HG02678 (cell line): Measurements from ENCODE around the gene SLF2.
"Not testable (repeated sequence)": the region's sequence is repeated elsewhere in the genome, so short reads cannot be mapped to it uniquely, and the experiment has no call there.

Source experiments
- ATAC-seq: cut with Tn5 transposase; IDR thresholded peaks from one replicate; pipeline ENCODE4 v1.9.1; 2021; ENCODE audit warnings: mild to moderate bottlenecking, moderate library complexity; ENCODE audit not compliant: unreplicated experiment

SLF2 gene

DNA sequence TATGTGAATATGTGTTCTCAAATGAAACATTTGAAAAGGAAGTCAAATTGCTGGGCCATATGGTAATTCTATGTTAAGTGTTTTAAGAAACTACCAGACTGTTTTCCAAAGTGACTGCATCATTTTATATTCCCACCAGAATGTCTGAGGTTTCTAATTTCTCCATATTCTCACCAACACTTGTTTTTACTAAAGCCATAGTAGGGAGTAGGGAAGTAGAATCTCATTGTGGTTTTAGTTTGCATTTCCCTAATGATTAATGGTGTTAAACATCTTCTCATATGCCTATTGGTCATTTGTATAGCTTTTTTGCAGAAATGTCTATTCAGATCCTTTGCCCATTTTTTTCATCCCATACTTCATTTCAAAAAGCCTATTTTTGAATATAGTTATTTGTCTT is 47.5 kb downstream of the SLF2 start:
- ATAC-seq: no peak

DNA sequence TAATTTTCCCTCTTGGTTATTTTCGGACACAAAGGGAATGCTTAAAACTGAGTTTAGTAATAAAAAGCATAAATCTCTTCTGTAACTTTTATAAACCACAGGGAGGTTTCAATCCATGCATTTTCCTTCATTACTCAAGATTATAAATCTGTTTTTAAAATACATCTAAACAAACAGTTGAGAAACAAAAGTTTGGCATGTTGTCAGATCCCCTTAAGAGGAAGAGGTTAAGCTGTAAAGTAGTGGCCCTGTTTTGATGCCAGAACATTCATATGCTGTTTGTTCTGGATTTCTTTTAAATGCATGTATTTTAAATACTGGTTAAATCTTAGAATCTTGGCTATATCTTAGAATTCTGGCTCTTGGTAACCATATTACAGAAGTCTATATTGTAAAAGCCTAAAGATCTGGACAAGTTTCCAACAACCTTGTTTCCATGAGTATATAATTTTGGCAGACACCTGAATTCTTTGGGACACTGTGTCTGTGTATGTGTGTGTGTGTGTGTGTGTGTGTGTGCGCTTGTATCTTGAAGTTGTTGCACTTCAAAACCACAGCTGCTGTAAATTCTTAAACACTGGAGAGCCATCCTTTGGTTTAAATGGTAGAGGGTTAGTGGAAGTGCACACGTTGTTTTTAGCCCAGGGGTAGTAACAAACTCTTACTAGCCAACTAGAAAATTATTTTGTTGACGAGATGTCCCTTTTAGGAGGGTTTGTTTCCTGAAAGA is 49.8 kb downstream of the SLF2 start:
- ATAC-seq: no peak

DNA sequence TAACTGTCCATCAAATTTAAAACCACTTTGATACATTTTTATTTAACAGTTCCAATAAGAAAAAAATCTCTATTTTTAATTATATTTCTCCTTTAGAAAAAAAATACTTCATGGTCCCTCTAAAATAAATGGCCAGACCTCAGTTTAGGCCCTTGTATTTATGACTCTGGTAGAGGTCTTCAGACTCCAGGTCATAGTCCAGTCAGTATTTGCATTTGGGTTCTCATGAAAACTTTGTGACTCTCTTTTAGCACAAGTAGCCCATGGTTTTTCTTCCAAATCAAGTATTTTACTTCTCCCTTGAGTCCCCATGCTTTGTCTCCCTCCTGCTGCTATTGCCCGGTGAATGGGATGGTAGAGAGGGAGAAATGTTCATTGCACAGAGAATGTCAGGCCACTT is 51.1 kb downstream of the SLF2 start:
- ATAC-seq: no peak

DNA sequence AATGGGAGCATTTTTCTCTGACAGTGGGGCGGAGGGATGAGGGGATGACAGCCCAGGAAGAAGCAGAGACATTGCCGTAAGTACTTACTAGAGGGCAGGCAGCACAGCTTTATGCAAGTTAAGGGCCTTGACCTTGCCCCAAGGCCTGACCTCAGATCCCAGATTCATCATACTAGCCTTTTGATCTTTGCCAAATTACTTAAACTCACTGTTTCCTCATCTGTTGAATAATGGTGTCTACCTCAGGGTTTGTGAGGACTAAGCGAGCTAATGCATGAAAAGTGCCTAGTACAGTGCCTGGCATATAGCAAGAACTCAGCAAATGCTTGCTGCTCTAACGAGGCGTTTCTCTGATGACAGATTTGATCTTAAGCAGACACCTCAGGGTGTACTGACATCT is 53.1 kb downstream of the SLF2 start:
- ATAC-seq: no peak

DNA sequence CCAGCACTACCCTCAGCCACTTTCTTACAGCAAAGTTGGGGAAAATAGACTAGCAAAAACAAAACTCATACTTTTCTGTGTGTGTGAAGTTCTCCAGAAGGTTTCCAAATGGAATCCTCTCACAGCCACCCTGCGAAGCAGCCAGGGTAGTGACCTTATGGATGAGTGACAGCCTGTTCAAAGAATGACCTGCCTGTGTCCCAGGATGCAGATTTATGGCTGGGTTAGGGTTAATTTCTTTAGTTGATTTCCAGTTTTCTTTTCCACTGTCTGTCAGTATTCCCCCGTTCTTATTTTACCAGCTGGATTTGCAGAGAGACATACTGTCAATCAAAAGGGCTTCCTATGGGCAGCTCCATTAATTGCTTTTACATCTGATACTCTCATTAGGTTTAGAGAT is 54.1 kb downstream of the SLF2 start:
- no peak for ATAC-seq

DNA sequence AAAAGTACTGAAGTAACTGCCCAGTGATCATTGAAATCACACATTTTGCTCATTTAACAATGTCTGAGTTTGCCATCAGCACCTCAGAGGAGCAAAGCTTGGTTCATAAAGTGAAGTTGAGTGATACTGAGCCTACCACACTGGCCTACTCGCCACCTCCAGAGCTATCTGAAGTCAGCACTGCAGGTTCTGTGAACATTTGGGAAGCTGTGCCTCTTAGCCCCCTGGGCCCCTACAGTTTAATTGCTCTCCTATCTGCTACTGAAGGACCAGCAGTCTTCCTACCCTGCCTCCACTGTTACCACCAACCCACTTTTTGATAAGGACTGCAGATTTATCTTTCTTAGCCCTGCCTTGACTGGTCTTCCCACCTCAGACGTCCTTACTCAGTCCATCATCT is 54.6 kb downstream of the SLF2 start:
- no peak for ATAC-seq

DNA sequence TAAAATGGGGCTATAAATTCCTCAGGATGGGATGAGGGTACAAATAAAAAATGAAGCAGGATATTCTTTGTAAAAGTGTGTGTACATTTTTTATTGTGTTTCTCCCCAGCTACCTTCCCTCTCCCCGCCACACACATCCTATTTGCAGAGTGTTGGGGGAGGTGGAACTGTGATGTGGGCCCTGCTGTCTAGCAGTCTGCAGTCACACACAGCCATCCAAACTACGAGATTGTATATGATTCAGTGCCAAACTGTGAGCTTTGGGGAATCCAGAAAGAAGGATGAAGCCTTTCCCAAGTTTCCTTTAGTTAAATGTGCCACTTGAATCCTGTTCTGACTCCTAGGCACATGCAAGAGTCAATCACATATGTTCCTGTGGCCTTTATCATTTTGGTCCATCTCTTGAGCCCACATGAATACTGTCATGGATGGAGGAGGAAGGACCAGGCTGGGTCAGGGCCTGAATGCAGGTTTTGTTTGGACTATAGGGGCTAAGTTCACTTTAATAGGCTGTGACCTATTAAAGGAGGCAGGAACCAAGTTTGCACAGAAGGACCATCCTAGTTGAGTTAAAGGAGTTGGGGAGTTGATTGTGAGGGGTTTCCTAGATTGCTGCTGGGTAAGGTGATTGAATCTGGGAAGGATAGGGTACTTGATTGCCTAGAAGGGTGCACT is 55.4 kb downstream of the SLF2 start:
- ATAC-seq: no peak

DNA sequence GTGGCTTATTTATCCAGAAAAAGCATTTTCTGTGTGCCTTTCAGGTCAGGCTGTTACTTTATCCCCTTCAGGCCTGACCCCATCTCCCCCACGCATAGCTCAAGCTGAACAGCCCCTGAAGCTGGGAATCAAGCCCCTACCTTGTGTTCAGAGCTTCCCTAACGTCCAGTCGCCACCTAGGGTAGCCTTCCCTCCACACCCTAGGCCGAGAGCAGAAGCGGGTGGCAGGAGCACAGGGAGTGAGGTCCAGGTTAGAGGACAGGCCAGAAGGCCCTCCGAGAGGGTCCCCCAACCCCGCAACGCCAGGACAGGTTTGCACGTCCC is 56.1 kb downstream of the SLF2 start:
- ATAC-seq: no peak

DNA sequence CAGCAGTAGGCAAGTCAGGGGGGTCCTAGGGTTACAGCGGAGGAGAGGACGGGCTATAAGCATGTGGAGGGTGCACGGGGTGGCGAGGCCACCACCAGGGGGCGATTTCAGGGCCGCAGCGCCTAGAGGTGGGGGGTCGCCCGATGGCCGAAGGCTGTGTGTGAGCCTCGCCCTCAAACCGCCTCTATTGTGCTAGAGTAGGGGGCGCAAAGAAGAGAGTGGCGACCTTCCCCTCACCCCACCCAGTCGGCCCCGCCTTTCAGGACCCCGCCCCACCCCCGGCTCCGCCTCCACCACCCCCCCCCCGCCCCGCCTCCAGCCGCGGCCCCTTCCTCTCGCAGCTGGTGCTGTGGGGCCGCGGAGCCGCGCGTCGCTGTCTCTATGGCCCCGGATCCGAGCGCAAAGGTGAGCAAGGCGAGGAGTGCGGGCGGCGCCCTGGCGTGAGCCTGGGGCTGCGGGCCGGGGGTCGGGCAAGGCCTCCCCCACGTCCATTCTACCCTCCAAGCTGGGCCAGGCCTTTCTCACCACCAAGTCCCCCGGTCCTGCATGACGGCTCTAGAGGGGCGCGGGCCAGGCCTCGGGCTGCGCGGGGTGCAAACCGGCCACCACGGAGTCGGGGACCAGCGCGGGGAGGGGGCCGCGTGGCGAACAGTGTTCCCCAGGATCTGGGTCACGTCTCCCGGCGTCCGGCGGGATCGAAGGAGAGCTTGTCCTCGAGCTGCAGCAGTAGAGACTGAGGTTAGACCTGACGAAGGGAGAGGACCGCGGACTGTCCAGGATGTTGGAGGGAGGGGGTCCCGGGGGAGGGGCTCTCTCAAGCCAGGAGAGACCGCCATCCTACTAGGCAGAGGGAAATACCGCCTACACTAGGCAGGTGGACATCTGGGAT is 56.7 kb downstream of the SLF2 start, which contains the start of gene SEMA4G:
TSS of gene SEMA4G (plus strand) at position 318 of the 889 bp plus-strand sequence. CDS start 3,409 bp downstream, outside the sequence.
- ATAC-seq: peak; percentile 52

DNA sequence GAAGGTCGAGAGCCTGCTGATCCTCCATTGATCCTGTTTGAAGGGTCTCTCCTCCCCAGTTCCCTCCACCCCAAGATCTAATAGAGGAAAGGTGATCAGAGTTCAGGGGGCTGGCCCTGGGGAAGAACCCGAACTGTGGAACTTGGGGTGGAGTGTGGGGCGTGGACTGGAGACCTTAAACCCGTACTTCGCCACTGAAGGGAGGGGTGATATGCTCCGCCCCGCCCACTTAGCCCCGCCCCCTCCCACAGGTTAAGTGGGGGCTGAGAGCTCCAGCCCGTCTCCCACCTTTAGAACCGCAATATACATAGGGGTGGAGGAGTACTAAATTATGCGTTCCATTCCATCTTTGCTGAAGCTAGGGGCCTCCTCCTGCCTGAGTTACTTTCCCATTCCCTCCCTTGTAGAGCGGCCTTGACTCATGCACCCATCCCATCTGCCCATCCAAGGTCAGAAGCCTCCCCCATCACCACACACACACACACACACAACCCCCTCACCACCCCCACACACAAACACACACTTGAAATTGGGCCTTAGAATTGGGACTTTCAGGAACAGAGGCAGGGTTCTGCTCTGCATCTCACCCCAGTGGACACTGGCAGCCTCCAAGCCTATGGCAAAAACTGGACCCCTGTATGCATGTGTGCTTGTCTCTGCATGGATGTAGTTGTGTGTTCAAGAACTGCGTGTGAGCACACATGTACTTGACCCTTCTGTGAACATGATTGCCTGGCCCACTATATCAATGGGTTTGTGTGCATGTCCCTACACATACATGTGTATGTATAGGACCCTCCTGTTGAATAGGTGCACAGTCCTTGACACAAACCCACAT is 57.5 kb downstream of the SLF2 start:
- no peak for ATAC-seq

DNA sequence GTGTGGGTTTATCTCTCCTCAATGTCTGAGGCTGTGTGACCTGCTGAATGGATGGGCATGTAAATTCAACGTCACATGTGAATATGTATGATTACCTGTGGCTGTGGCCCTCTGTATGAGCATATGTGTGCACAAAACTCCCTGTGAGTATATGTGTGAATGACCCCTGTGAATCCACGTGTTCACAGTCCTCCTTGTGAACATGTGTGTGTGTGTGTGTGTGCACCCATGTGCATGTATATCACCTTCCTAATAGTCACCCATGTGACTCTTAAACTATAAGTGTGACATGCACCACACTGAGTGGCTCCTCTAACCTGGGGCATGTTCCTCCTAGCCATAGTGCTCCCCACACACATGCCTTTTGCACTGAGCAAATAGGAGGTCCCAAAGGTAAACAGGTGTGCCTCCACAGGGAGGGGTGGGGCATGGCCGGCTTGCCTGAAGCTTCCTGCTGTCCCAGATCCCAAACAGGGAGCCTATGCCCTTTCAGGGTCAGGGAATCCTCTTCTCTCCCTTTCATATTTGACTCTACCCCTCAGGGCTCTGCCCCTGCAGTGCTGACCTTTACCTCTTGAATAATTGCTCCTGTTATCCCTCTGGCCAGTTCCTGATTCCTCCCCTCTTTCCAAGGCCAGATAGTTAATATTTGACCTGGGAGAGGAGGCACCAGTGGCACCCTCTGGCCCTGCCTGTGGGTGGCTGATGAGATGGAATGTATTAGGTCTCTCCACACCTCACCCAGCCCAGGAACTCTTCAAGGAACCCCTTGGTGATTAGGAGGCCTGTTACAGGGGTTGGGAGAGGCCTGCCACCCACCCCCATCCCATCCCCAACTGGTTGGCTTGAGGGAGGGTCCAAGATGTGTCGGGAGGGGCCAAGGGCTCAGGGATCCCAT is 58.4 kb downstream of the SLF2 start:
- no peak for ATAC-seq

DNA sequence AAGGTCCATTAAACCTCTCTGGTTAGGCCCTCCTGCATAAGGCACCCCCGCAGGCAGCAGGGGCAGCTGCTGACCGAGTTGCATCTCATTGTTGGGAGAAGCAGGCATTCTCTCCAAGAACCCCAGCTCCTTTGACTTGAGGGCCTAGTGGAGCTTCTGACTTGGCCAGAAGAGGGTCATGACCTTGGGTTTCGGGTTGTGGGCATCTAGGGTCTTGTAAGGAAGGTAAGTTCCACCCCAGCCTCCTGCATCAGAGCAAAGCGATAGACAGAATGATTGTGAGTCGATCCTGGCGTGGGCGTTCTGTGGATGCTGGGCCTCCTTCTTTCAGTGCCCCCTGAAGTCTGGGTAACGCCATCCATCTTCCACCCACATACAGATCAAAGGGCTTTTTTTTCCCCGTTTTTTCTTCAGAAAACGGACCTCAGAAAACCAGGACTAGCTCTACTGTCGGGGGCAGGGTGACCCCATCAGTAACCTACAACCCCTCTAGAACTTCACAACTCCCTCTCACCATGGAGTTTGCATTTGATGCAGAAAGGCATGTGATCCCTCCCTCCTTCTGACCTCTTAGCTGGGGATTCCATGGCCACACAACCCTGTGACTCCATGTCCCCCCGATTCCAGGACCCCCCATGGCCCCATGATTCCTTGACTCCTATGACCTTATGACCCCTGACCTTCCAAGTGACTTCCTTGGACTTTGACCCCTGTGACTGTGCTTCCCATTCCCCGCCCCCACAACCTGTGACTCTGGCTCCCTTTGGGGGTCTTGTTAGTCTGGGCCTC is 59.5 kb downstream of the SLF2 start:
- ATAC-seq: no peak

DNA sequence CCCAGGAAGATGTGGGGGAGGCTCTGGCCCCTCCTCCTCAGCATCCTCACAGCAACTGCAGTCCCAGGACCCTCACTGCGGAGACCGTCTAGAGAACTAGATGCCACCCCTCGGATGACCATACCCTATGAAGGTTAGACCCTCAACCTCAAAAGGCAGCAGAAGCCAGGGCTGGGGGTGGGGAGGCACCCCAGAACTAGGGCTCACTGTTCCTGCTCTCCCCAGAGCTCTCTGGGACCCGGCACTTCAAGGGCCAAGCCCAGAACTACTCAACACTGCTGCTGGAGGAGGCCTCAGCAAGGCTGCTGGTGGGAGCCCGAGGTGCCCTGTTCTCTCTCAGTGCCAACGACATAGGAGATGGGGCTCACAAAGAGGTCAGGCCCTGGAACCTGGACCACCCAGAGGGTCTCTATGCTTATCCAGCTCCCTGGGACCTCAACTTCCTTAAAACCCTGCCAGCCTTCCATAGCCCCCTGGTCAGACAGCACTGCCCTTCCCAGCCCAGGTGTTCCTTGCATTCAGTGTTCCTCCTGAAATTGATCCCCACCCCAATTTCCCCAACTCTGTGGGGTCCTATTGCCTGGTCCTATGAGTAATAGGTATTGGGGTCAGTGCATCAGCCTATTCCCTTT is 60.3 kb downstream of the SLF2 start:
- ATAC-seq: no peak

DNA sequence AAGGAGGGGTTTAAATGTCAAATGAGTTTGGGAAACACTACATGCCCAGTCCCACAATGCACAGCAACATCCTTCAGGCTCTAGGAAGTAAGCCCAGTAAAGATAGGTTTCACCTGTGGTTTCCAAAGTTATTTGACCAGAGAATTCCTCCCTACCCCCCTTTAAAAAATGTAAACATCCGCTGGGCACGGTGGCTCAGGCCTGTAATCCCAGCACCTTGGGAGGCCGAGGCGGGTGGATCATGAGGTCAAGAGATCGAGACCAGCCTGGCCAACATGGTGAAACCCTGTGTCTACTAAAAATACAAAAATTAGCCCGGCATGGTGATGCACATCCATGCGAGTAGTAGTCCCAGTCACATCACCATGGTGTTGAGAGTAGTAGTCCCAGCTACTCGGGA is 62.6 kb downstream of the SLF2 start:
- not testable (repeated sequence) for ATAC-seq

DNA sequence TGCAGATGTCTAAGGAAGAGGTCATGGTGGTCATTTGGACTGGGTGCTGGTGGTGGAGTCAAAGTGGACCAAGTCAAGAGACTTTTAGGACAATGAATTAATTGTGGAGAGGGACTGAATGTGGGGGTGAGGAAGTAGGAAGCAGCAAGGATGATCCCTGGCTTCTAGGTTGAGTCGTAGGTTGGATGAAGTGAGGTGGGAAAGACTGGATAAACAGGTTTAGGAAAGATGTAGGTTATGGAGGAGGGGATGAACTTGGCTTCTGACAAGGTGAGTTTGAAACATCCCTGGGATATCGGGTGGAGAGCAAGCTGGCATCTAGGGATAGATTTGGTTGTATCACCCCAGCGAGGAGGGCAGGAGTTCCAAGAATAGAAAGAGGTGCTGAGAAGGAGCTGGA is 64.1 kb downstream of the SLF2 start:
- ATAC-seq: no peak

DNA sequence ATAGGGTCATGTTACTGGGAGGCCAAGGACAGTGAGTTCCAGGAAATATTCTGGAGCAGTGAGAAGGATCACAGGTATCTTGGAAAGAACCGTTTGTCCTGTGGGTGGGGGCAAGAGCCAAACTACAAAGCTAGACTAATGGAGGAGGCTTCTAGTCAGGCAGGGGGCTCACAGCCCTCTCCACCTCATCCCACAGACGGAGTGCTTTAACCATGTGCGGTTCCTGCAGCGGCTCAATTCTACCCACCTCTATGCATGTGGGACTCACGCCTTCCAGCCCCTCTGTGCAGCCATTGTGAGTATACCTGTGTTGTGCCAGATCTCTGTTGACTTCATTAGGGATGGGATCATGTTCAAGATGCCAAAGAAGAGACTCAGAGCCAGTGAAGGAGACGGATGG is 64.7 kb downstream of the SLF2 start:
- no peak for ATAC-seq

DNA sequence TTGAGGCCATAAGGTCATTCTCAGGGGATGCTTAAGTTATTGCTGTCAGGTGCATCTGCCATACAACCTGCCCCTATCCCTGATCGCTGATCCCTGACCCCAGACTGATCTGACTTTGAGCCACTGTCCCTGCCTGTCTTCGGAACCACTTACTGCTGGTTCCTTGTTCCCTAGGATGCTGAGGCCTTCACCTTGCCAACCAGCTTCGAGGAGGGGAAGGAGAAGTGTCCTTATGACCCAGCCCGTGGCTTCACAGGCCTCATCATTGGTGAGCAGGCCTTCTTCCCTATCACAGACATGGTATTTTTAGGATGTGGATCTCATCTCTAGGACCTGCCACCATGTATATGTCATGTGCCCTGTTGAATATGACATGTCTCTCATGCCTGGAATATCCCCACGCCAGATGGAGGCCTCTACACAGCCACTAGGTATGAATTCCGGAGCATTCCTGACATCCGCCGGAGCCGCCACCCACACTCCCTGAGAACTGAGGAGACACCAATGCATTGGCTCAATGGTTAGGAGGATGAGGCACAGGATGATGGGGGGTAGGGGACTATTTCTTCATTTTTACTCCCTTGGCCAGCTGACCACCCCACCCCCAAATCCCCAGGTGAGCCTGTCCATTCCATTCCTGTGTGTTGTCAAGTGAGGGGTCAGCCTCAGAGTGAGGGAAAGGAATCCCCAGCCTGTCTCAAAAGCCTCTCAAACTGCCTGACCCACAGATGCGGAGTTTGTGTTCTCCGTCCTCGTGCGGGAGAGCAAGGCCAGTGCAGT is 65.5 kb downstream of the SLF2 start:
- no peak for ATAC-seq

DNA sequence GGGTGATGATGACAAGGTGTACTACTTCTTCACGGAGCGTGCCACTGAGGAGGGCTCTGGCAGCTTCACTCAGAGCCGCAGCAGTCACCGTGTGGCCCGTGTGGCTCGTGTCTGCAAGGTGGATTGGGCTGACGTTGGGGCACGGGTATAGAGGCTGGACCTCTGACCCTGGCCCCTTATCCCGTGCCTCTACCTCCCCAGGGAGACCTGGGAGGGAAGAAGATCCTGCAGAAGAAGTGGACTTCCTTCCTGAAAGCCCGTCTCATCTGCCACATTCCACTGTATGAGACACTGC is 66.1 kb downstream of the SLF2 start:
- ATAC-seq: no peak
